AG04450 (cell line): Measurements from ENCODE around the gene ALDH3A1. TPM values are rescaled to one million over a fixed set of nuclear protein-coding genes. Genes with fewer than 3 reads are reported as not detected.

Experiments used
- CTCF ChIA-PET: fragments of 300-600, 350-600 bp; formaldehyde crosslinking; extraction: SDS; loops from one replicate; lab custom pipeline; 2022; ENCODE audit warnings: antibody characterized with exemption, inconsistent platforms; lab: Charles Lee
- POLR2A ChIA-PET: fragments of 350-600 bp; formaldehyde crosslinking; extraction: SDS; loops from one replicate; lab custom pipeline; 2021; ENCODE audit warnings: antibody characterized with exemption, inconsistent platforms; lab: Yijun Ruan, JAX
- DNase-seq: peaks from one replicate; pipeline ENCODE4 v3.0.0-alpha.2; 2011; ENCODE audit warnings: low read depth, low spot score
- H3K27ac ChIP-seq: one replicate; pipeline ENCODE4 v1.5.1; 2012; ENCODE audit warnings: low read depth, low read length, control low read depth
- H3K27me3 ChIP-seq: one replicate; pipeline ENCODE4 v1.6.0; 2012; ENCODE audit warnings: low read length; ENCODE audit not compliant: control insufficient read depth, insufficient read depth
- H3K4me3 ChIP-seq: 2 replicates; pipeline ENCODE4 v1.5.1; 2011; ENCODE audit warnings: mild to moderate bottlenecking, low read depth, low read length, control low read depth
- H3K9me3 ChIP-seq: 2 replicates; pipeline ENCODE4 v1.5.1; 2012; ENCODE audit warnings: low read length; ENCODE audit not compliant: control insufficient read depth, insufficient read depth
- polyA plus RNA-seq: library from polyadenylated mRNA; depleted of rRNA; stranded (reverse); fragments of >200 nt; gene quantifications from 2 replicates; pipeline ENCODE4 v1.2.3, GENCODE V29; 2011; rRNA removed
- TF ChIP-seq, protein P1 (sequence below): IDR thresholded peaks from 2 replicates; pipeline ENCODE4 v1.5.1; 2011; ENCODE audit warnings: low read depth, low read length, control low read depth, inconsistent platforms

ALDH3A1 gene
- polyA plus RNA-seq, 1 experiment: 1.7 TPM

GRCh38 chr17:19703828-19704613 lies 44.1 kb downstream of the ALDH3A1 start:
- H3K4me3 ChIP-seq: no peak overlapping the region
- DNase-seq: no peak
- H3K27me3 ChIP-seq: peaks cover 5% of the 10 kb centered on the region
- no peaks in the 10 kb centered on the region for H3K9me3 ChIP-seq
- CTCF ChIA-PET: no interaction called here
- POLR2A ChIA-PET: no interaction called here
- TF ChIP-seq, protein P1, sequence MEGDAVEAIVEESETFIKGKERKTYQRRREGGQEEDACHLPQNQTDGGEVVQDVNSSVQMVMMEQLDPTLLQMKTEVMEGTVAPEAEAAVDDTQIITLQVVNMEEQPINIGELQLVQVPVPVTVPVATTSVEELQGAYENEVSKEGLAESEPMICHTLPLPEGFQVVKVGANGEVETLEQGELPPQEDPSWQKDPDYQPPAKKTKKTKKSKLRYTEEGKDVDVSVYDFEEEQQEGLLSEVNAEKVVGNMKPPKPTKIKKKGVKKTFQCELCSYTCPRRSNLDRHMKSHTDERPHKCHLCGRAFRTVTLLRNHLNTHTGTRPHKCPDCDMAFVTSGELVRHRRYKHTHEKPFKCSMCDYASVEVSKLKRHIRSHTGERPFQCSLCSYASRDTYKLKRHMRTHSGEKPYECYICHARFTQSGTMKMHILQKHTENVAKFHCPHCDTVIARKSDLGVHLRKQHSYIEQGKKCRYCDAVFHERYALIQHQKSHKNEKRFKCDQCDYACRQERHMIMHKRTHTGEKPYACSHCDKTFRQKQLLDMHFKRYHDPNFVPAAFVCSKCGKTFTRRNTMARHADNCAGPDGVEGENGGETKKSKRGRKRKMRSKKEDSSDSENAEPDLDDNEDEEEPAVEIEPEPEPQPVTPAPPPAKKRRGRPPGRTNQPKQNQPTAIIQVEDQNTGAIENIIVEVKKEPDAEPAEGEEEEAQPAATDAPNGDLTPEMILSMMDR: no peak
- no peak overlapping the region for H3K27ac ChIP-seq

DNA sequence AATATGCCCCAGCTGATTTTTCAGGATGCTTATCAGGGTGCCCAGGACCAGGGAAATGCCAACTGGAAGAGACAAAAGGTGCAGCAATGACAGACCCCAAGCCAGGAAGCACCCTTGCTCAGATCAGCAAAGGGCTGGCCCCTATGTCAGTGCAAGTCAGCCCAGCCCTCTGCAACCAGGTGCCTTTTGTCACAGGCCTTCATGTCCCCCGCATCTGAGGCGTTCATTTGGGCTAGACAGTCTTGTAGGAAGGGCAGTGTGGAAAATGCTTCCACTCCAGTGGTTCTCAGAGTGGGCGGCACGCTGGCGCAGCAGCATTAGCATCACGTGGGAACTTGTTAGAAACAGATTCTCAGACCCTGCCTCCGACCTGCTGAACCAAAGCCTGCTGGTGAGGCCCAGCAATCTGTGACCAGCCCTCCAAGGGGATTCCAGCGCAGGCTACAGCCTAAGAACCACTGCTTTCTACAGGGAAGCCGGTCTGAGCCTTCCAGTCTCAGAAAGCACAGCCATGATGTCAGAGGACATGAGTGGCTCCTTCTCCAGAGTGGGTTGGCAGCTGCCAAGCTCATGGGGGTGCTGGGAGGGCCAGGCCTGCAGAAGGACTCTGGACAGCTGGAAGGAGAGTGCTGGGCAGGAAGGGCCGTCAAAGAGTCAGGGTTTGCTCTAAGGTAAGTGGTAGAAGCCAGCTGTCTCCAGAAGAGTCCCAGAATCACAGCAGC lies 44.8 kb downstream of the ALDH3A1 start:
- H3K9me3 ChIP-seq: no peaks in the 10 kb centered on the region
- H3K27me3 ChIP-seq: peaks cover 5% of the 10 kb centered on the region
- POLR2A ChIA-PET: no interaction called here
- TF ChIP-seq, protein P1: no peak
- no peak for DNase-seq
- no peak overlapping the region for H3K4me3 ChIP-seq
- CTCF ChIA-PET: no interaction called here
- H3K27ac ChIP-seq: no peak overlapping the region

- DNase-seq: no peak
- Histone ChIP-seq H3K27me3 (peaks cover 5% of the 10 kb centered on the region), H3K9me3 (no peaks in the 10 kb centered on the region), H3K4me3 (no peak overlapping the region), H3K27ac (no peak overlapping the region)
- POLR2A ChIA-PET: interaction anchor here (0.7 kb wide), 1 partner anchor 42 kb away, joined by 3 read pairs; no protein-coding TSS in a partner anchor
- TF ChIP-seq, protein P1: no peak
- CTCF ChIA-PET: interaction anchor here (0.7 kb wide), 1 partner anchor 189 kb away, joined by 3 read pairs; no protein-coding TSS in a partner anchor
Measured at GRCh38 chr17:19702217-19702641, 45.9 kb downstream of the ALDH3A1 start.

Other genes with a start within 250 kb of the ALDH3A1 start
- 0.06 TPM in 1 of 2 replicates, not detected in the other for gene SLC47A1, start 214.4 kb downstream of the ALDH3A1 start, polyA plus RNA-seq
- 11.0 and 13.4 TPM in 2 replicates for gene ALDH3A2, start 99.5 kb downstream of the ALDH3A1 start, polyA plus RNA-seq
- not detected in 2 replicates for gene SLC47A2, start 31.7 kb downstream of the ALDH3A1 start, polyA plus RNA-seq
- gene ULK2, start 119.6 kb upstream of the ALDH3A1 start, polyA plus RNA-seq: 33.0 and 33.9 TPM in 2 replicates
- gene AKAP10, start 229.5 kb upstream of the ALDH3A1 start, polyA plus RNA-seq: 26.8 and 33.2 TPM in 2 replicates